Testis (tissue), 3 donors: ENCODE data around the gene MPND. TPM values are rescaled to one million over a fixed set of nuclear protein-coding genes. Genes with fewer than 3 reads are reported as not detected.

Experiments used
- DNase-seq: peaks from one replicate; pipeline ENCODE4 v3.0.0-alpha.2; 2019
- H3K27ac ChIP-seq, 2 donors: fragments of 200-600 bp; sonication (generic); one replicate each; pipeline ENCODE4 v1.5.1; 2019
- H3K27me3 ChIP-seq: fragments of 200-600 bp; sonication (generic); one replicate; pipeline ENCODE4 v1.5.1; 2019
- H3K36me3 ChIP-seq: fragments of 200-600 bp; sonication (generic); one replicate; pipeline ENCODE4 v1.5.1; 2017; ENCODE audit warnings: low read depth; ENCODE audit errors: missing control alignments
- H3K4me1 ChIP-seq: fragments of 200-600 bp; sonication (generic); one replicate; pipeline ENCODE4 v1.5.1; 2019
- H3K4me3 ChIP-seq, 2 donors: fragments of 200-600 bp; sonication (generic); one replicate each; pipeline ENCODE4 v1.5.1; 2017 to 2019
- H3K9me3 ChIP-seq: fragments of 200-600 bp; sonication (generic); one replicate; pipeline ENCODE4 v1.5.1; 2017
- CTCF ChIP-seq, 3 experiments: fragments of 450-650 bp in 2 of 3; fragments of 200-600 bp in 1 of 3; sonication (generic) in 1 of 3; IDR thresholded peaks; one replicate each; pipeline ENCODE4 v1.5.1; 2016 to 2019; ENCODE audit warnings: antibody characterized with exemption in 3 of 3, mild to moderate bottlenecking in 2 of 3, moderate library complexity in 1 of 3
- POLR2A ChIP-seq: fragments of 450-650 bp; IDR thresholded peaks from one replicate; pipeline ENCODE4 v1.6.1; 2017; ENCODE audit warnings: antibody characterized with exemption, mild to moderate bottlenecking, moderate library complexity
- WGBS, 2 donors: methylation state at CpG; one replicate each; pipeline ENCODE4 v1.1.5; 2018; 5-methylcytosine and 5-hydroxymethylcytosine counted together
- intact Hi-C: fragments of 100-400 bp; cut with DNase I; formaldehyde crosslinking; loops from one replicate; pipeline ENCODE4 v1.15.1; 2023; ENCODE audit warnings: low total_unique reads
- polyA plus RNA-seq: library from polyadenylated mRNA; stranded (reverse); fragments of 350-450 nt; fragmentation: Illumina TruSeq; extraction: RNeasy Lipid Tissue Mini Kit (QIAGEN cat#74804); gene quantifications from one replicate; pipeline ENCODE4 v1.2.3, GENCODE V29; 2014; ENCODE audit warnings: low read depth, low replicate concordance; ENCODE audit not compliant: insufficient read depth
- total RNA-seq, 2 donors: library from RNA; depleted of rRNA; stranded (reverse); fragments of >200 nt; gene quantifications; one replicate each; pipeline ENCODE4 v1.2.3, GENCODE V29; 2016

Gene MPND
- total and polyA plus RNA-seq, 3 donors from 2014 or later, result 9.1 to 14.3 (median 13.3) TPM

- TF ChIP-seq CTCF (IDR thresholded peaks at IDR 0.05), result no peak
- no peak for TF ChIP-seq POLR2A
- intact Hi-C loops, result no loop called here
- 57 to 81% methylated on average over 4 to 12 of the region's 12 CpGs for WGBS, 2 donors
- no peaks in the 10 kb centered on the region for H3K27me3 ChIP-seq
- H3K9me3 ChIP-seq, result no peaks in the 10 kb centered on the region
- H3K4me3 ChIP-seq, result no peak overlapping the region
- peak; percentile 58 for DNase-seq
- H3K27ac ChIP-seq, result peak overlapping the region; percentile 45 to 59
- peaks cover 23% of the 10 kb centered on the region for H3K4me1 ChIP-seq
- H3K36me3 ChIP-seq, result no peaks in the 10 kb centered on the region
These were observed 17.3 kb downstream of the MPND start for GRCh38 chr19:4360641-4361151.

- Histone ChIP-seq H3K27me3 (no peaks in the 10 kb centered on the region), H3K36me3 (no peaks in the 10 kb centered on the region), H3K4me3 (no peak overlapping the region), H3K4me1 (peaks cover 23% of the 10 kb centered on the region), H3K9me3 (no peaks in the 10 kb centered on the region), H3K27ac (peak overlapping the region; percentile 45 to 59)
- no peak for DNase-seq
- intact Hi-C loops, result no loop called here
- TF ChIP-seq POLR2A (no peak), CTCF (IDR thresholded peaks at IDR 0.05) (no peak)
- WGBS, 2 donors, result 80% methylated on average over 50 of the region's 50 CpGs; no CpG with 5 or more reads in 1 of the 2 donors
These were observed 18.0 kb downstream of the MPND start for GRCh38 chr19:4361152-4362046.

- WGBS, 2 donors, result 81 to 89% methylated on average over 21 to 29 of the region's 32 CpGs
- peaks cover 23% of the 10 kb centered on the region for H3K4me1 ChIP-seq
- intact Hi-C loops, result no loop called here
- TF ChIP-seq CTCF (IDR thresholded peaks at IDR 0.05), result no peak
- no peaks in the 10 kb centered on the region for H3K27me3 ChIP-seq
- H3K4me3 ChIP-seq, result no peak overlapping the region
- H3K9me3 ChIP-seq, result no peaks in the 10 kb centered on the region
- DNase-seq, result no peak
- H3K36me3 ChIP-seq, result no peaks in the 10 kb centered on the region
- no peak overlapping the region for H3K27ac ChIP-seq
These were observed 18.9 kb downstream of the MPND start for GRCh38 chr19:4362101-4362828.

GRCh38 chr19:4362831-4363545, 19.6 kb downstream of the MPND start:
- TF ChIP-seq CTCF (IDR thresholded peaks at IDR 0.05), result no peak
- TF ChIP-seq POLR2A, result no peak
- Histone ChIP-seq H3K4me1 (peaks cover 26% of the 10 kb centered on the region), H3K36me3 (no peaks in the 10 kb centered on the region), H3K9me3 (no peaks in the 10 kb centered on the region), H3K27ac (no peak overlapping the region), H3K27me3 (no peaks in the 10 kb centered on the region), H3K4me3 (no peak overlapping the region)
- DNase-seq, result no peak
- intact Hi-C loops, result no loop called here
- WGBS, 2 donors, result 75 to 80% methylated on average over 5 to 22 of the region's 22 CpGs
